ENCODE measurements around the gene TIGAR. TPM values are rescaled to one million over a fixed set of nuclear protein-coding genes. Genes with fewer than 3 reads are reported as not detected.

TIGAR gene
- polyA plus RNA-seq, 3 donors, result 5.5 to 16.0 (median 11.0) TPM

DNA sequence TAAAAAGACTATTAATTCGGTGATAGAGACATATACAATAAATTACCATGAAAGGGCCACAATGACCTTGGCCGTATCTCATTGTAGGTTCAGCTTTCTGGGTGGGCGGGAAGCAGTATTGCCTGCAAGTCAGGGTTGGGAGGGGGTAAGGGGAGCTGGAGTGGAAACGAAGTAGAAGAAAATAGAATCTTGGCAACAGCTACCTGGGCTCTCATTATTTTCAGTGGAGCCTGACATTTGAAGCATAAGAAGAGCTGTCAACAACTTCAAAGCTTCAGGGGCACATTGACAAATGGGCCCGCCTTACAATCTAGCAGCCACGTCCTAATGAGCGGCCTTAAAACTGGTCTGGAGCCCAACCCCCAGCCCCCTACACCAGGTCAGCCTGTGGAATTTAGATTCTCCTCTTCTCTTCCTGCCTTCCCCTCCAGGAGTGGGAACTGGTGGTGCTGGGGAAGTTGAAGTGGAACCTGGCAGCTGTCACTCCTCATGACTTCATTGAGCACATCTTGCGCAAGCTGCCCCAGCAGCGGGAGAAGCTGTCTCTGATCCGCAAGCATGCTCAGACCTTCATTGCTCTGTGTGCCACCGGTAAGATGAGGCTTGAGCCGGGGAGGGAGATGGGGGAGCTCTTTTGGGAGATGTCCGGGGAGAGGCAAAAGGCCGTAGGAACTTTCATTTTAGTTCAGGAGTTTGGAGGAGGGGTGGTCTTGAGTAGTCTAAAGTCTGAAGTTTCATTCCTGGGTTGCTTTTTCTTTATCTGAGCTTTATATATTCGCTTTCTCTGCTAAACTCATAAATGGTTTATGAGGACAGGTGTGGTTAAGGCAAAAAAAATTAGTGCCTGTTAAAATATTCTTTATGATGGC, 42.5 kb upstream of the TIGAR start:
- DNase-seq, result peak; percentile 77 to 90 (median 84)
- TF ChIP-seq, protein P1, sequence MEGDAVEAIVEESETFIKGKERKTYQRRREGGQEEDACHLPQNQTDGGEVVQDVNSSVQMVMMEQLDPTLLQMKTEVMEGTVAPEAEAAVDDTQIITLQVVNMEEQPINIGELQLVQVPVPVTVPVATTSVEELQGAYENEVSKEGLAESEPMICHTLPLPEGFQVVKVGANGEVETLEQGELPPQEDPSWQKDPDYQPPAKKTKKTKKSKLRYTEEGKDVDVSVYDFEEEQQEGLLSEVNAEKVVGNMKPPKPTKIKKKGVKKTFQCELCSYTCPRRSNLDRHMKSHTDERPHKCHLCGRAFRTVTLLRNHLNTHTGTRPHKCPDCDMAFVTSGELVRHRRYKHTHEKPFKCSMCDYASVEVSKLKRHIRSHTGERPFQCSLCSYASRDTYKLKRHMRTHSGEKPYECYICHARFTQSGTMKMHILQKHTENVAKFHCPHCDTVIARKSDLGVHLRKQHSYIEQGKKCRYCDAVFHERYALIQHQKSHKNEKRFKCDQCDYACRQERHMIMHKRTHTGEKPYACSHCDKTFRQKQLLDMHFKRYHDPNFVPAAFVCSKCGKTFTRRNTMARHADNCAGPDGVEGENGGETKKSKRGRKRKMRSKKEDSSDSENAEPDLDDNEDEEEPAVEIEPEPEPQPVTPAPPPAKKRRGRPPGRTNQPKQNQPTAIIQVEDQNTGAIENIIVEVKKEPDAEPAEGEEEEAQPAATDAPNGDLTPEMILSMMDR (IDR thresholded peaks at IDR 0.05), result no peak
- H3K27ac Mint-ChIP-seq, result peak overlapping the region; percentile 37 to 90 (median 66)
- H3K36me3 Mint-ChIP-seq, result peaks cover 45 to 55% of the 10 kb centered on the region in 2 donors
- intact Hi-C loops (cut with micrococcal nuclease), result loop anchor here (2.0 to 5.0 kb wide), 5 partner anchors 171 to 394 kb away; no protein-coding TSS in a partner anchor
- Histone ChIP-seq H2AFZ (ENCODE audit: insufficient read depth, low read depth, low read length, poor library complexity, severe bottlenecking) (peak overlapping the region; percentile 58), H3K4me1 (ENCODE audit: control insufficient read depth in 1 of 2, insufficient read depth in 2 of 2, low read length in 2 of 2) (peaks cover 36 to 59% of the 10 kb centered on the region in 2 donors), H3K36me3 (replicated peaks in 1 of 2; ENCODE audit: control insufficient read depth in 1 of 2, insufficient read depth in 2 of 2, low read length in 2 of 2) (peaks cover 25 to 37% of the 10 kb centered on the region in 2 donors), H3K9ac (ENCODE audit: insufficient read depth, low read length, poor library complexity, severe bottlenecking) (no peak overlapping the region), H4K20me1 (ENCODE audit: insufficient read depth, low read length) (peaks cover 5% of the 10 kb centered on the region), H3K9me3 (replicated peaks in 1 of 2; ENCODE audit: control insufficient read depth in 1 of 2, insufficient read depth in 1 of 2, low read length in 2 of 2) (no peaks in the 10 kb centered on the region), H3K27me3 (ENCODE audit: control insufficient read depth in 2 of 2, insufficient read depth in 2 of 2, low read length in 2 of 2) (peaks cover 4 to 17% of the 10 kb centered on the region in 2 donors), H3K4me2 (replicated peaks; ENCODE audit: extremely low read depth, low read length, poor library complexity, severe bottlenecking) (peak overlapping the region; percentile 52), H3K79me2 (ENCODE audit: insufficient read depth, low read length) (peaks cover 26% of the 10 kb centered on the region), H3K4me3 (replicated peaks in 1 of 3; ENCODE audit: low read depth in 2 of 3, low read length in 3 of 3) (peak overlapping the region in 1 of 3 experiments; percentile 40), H3K27ac (ENCODE audit: low read depth in 1 of 2, low read length in 2 of 2) (no peak overlapping the region)
- 29% methylated on average over 8 of the region's 15 CpGs for WGBS (ENCODE audit: insufficient coverage)
- H3K4me1 Mint-ChIP-seq, result peaks cover 46% of the 10 kb centered on the region
- H3K4me3 Mint-ChIP-seq, result peak overlapping the region; percentile 68 to 79
- peaks cover 8 to 28% (median 19%) of the 10 kb centered on the region in 3 donors for H3K27me3 Mint-ChIP-seq (ENCODE audit: low read depth in 3 of 3)
- H3K9me3 Mint-ChIP-seq, result peaks cover 0 to 2% (median 0%) of the 10 kb centered on the region in 7 donors

GRCh38 chr12:4279198-4279690, 41.8 kb upstream of the TIGAR start:
- Histone ChIP-seq H3K27me3 (ENCODE audit: control insufficient read depth in 2 of 2, insufficient read depth in 2 of 2, low read length in 2 of 2) (peaks cover 4 to 14% of the 10 kb centered on the region in 2 donors), H3K9me3 (replicated peaks in 1 of 2; ENCODE audit: control insufficient read depth in 1 of 2, insufficient read depth in 1 of 2, low read length in 2 of 2) (no peaks in the 10 kb centered on the region), H3K4me1 (ENCODE audit: control insufficient read depth in 1 of 2, insufficient read depth in 2 of 2, low read length in 2 of 2) (peaks cover 29 to 52% of the 10 kb centered on the region in 2 donors), H3K9ac (ENCODE audit: insufficient read depth, low read length, poor library complexity, severe bottlenecking) (no peak overlapping the region), H3K4me2 (replicated peaks; ENCODE audit: extremely low read depth, low read length, poor library complexity, severe bottlenecking) (peak overlapping the region; percentile 52), H4K20me1 (ENCODE audit: insufficient read depth, low read length) (peaks cover 5% of the 10 kb centered on the region), H3K79me2 (ENCODE audit: insufficient read depth, low read length) (peaks cover 19% of the 10 kb centered on the region), H2AFZ (ENCODE audit: insufficient read depth, low read depth, low read length, poor library complexity, severe bottlenecking) (no peak overlapping the region), H3K27ac (ENCODE audit: low read depth in 1 of 2, low read length in 2 of 2) (no peak overlapping the region), H3K4me3 (replicated peaks in 1 of 3; ENCODE audit: low read depth in 2 of 3, low read length in 3 of 3) (no peak overlapping the region), H3K36me3 (replicated peaks in 1 of 2; ENCODE audit: control insufficient read depth in 1 of 2, insufficient read depth in 2 of 2, low read length in 2 of 2) (peaks cover 27 to 44% of the 10 kb centered on the region in 2 donors)
- peak overlapping the region in 3 of 7 donors; percentile 63 to 90 (median 76) for H3K27ac Mint-ChIP-seq
- H3K9me3 Mint-ChIP-seq, result peaks cover 0 to 2% (median 0%) of the 10 kb centered on the region in 7 donors
- H3K4me1 Mint-ChIP-seq, result peaks cover 46% of the 10 kb centered on the region
- WGBS (ENCODE audit: insufficient coverage), result 20% methylated on average over 1 of the region's 10 CpGs
- DNase-seq, result no peak
- H3K4me3 Mint-ChIP-seq, result peak overlapping the region in 1 of 2 donors; percentile 68
- TF ChIP-seq, protein P1 (IDR thresholded peaks at IDR 0.05), result no peak
- peaks cover 8 to 22% (median 19%) of the 10 kb centered on the region in 3 donors for H3K27me3 Mint-ChIP-seq (ENCODE audit: low read depth in 3 of 3)
- intact Hi-C loops (cut with micrococcal nuclease), result loop anchor here (2.0 to 5.0 kb wide), 5 partner anchors 172 to 394 kb away; no protein-coding TSS in a partner anchor
- H3K36me3 Mint-ChIP-seq, result peaks cover 49 to 60% of the 10 kb centered on the region in 2 donors

Measured in CD14-positive monocyte (primary cell).